Hepatocyte (in vitro differentiated cells): ENCODE results near the gene GALNT8. TPM values are rescaled to one million over a fixed set of nuclear protein-coding genes. Genes with fewer than 3 reads are reported as not detected.
"Not testable (repeated sequence)": the region's sequence is repeated elsewhere in the genome, so short reads cannot be mapped to it uniquely, and the experiment has no call there.

Source experiments
- DNase-seq: peaks from one replicate; pipeline ENCODE4 v3.0.0-alpha.2; 2016; ENCODE audit warnings: low spot score
- H2AFZ ChIP-seq: fragments of 200-600 bp; sonication (generic); 2 replicates; pipeline ENCODE4 v1.6.0; 2016; ENCODE audit warnings: antibody characterized with exemption, mild to moderate bottlenecking
- H3K27ac ChIP-seq: fragments of 200-600 bp; sonication (generic); 2 replicates; pipeline ENCODE4 v1.5.1; 2016; ENCODE audit warnings: mild to moderate bottlenecking
- H3K27me3 ChIP-seq: fragments of 200-600 bp; sonication (generic); 2 replicates; pipeline ENCODE4 v1.6.1; 2016
- H3K36me3 ChIP-seq: fragments of 200-600 bp; sonication (generic); replicated peaks from 2 replicates; pipeline ENCODE4 v1.5.1; 2016; ENCODE audit warnings: low read depth; ENCODE audit not compliant: insufficient read depth
- H3K4me1 ChIP-seq: fragments of 200-600 bp; sonication (generic); 2 replicates; pipeline ENCODE4 v1.5.1; 2016; ENCODE audit warnings: mild to moderate bottlenecking, moderate library complexity; ENCODE audit not compliant: insufficient read depth
- H3K4me2 ChIP-seq: fragments of 200-600 bp; sonication (generic); 2 replicates; pipeline ENCODE4 v1.6.0; 2016
- H3K4me3 ChIP-seq: fragments of 200-600 bp; sonication (generic); 2 replicates; pipeline ENCODE4 v1.5.1; 2016; ENCODE audit warnings: mild to moderate bottlenecking
- H3K79me2 ChIP-seq: fragments of 200-600 bp; sonication (generic); 2 replicates; pipeline ENCODE4 v1.6.0; 2017; ENCODE audit warnings: mild to moderate bottlenecking
- H3K9me2 ChIP-seq: fragments of 200-600 bp; sonication (generic); replicated peaks from 2 replicates; pipeline ENCODE4 v1.6.0; 2017; ENCODE audit warnings: mild to moderate bottlenecking; ENCODE audit not compliant: insufficient read depth
- H3K9me3 ChIP-seq: fragments of 200-600 bp; sonication (generic); 2 replicates; pipeline ENCODE4 v1.5.1; 2016; ENCODE audit warnings: low read depth, mild to moderate bottlenecking
- H4K20me1 ChIP-seq: fragments of 200-600 bp; sonication (generic); 2 replicates; pipeline ENCODE4 v1.6.0; 2016; ENCODE audit warnings: mild to moderate bottlenecking; ENCODE audit not compliant: insufficient read depth, poor library complexity, severe bottlenecking
- EZH2 ChIP-seq: fragments of 200-600 bp; sonication (generic); IDR thresholded peaks from 2 replicates; pipeline ENCODE4 v1.6.1; 2016; ENCODE audit warnings: antibody characterized with exemption, mild to moderate bottlenecking, borderline replicate concordance
- EZH2phosphoT487 ChIP-seq: fragments of 200-600 bp; sonication (generic); IDR thresholded peaks from one replicate; pipeline ENCODE4 v1.6.1; 2018; ENCODE audit warnings: antibody characterized with exemption, mild to moderate bottlenecking, low read depth, moderate library complexity; ENCODE audit not compliant: unreplicated experiment, severe bottlenecking
- WGBS: methylation state at CpG from one replicate; pipeline ENCODE4 v1.1.6; 2016; ENCODE audit warnings: low lambda C conversion rate; ENCODE audit errors: missing lambda C conversion rate; 5-methylcytosine and 5-hydroxymethylcytosine counted together
- polyA plus RNA-seq: library from polyadenylated mRNA; unstranded; fragments of >200 nt; fragmentation: Nextera tagmentation; extraction: Ambion mirVana; gene quantifications from 2 replicates; pipeline ENCODE4 v1.2.1, GENCODE V29; 2016
- total RNA-seq: library from RNA; depleted of rRNA; stranded (reverse); fragments of >200 nt; gene quantifications from 2 replicates; pipeline ENCODE4 v1.2.3, GENCODE V29; 2014
- TF ChIP-seq, protein P1 (sequence below): fragments of 200-600 bp; sonication (generic); IDR thresholded peaks from 2 replicates; pipeline ENCODE4 v1.5.1; 2016; ENCODE audit warnings: antibody characterized with exemption, mild to moderate bottlenecking; ENCODE audit not compliant: poor library complexity

Gene GALNT8
- total and polyA plus RNA-seq, 2 experiments from 2014 or later, result 1.0 to 2.5 TPM

DNA sequence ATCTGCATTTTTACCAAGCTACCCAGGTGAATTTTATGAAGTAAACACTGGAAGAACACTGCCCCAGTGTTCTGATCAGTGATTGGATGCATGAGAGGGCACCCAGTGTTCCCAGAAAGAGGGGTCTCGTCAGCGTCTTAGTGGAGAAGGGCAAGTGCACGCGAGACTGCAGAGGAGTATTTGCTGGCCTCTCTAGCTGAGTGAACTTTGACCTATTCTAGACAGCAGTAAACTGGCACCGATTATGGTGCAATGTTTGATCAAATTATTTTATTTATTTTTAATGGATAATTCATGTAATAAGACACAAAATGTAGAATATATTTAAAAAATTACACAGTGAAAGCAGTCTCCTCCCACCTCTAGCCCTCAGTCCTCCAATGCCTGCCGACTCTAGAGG lies 5.3 kb upstream of the GALNT8 start:
- Histone ChIP-seq H3K4me2 (no peak overlapping the region), H4K20me1 (no peaks in the 10 kb centered on the region), H3K9me2 (no peaks in the 10 kb centered on the region), H3K36me3 (no peaks in the 10 kb centered on the region), H3K9me3 (no peaks in the 10 kb centered on the region), H3K79me2 (no peaks in the 10 kb centered on the region), H3K4me1 (peaks cover 8% of the 10 kb centered on the region), H3K27ac (no peak overlapping the region), H2AFZ (no peak overlapping the region), H3K27me3 (peaks cover 16% of the 10 kb centered on the region), H3K4me3 (no peak overlapping the region)
- TF ChIP-seq, protein P1, sequence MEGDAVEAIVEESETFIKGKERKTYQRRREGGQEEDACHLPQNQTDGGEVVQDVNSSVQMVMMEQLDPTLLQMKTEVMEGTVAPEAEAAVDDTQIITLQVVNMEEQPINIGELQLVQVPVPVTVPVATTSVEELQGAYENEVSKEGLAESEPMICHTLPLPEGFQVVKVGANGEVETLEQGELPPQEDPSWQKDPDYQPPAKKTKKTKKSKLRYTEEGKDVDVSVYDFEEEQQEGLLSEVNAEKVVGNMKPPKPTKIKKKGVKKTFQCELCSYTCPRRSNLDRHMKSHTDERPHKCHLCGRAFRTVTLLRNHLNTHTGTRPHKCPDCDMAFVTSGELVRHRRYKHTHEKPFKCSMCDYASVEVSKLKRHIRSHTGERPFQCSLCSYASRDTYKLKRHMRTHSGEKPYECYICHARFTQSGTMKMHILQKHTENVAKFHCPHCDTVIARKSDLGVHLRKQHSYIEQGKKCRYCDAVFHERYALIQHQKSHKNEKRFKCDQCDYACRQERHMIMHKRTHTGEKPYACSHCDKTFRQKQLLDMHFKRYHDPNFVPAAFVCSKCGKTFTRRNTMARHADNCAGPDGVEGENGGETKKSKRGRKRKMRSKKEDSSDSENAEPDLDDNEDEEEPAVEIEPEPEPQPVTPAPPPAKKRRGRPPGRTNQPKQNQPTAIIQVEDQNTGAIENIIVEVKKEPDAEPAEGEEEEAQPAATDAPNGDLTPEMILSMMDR, result no peak
- TF ChIP-seq EZH2 (no peak), EZH2phosphoT487 (no peak)
- WGBS, result 68% methylated on average over 6 of the region's 6 CpGs
- DNase-seq, result no peak

DNA sequence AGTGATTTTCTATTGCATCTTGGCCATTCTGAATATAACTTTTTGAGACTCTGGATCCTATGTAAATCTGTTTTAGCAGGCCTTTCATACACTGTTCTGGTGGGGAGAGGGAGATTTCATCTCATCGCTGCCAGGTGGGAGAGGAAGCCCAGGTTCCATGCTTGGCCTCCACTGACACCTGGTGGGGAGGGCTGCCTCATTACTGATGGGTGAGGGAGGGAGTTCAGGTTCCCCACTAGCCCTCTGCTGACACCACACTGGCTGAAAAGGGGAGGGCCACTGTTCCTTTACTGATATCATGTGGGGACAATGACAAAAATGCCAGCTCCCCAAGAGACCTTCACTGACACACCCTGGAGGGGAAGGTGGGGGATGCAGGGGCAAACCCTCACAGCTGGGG lies 2.4 kb upstream of the GALNT8 start:
- TF ChIP-seq, protein P1, result no peak
- TF ChIP-seq EZH2phosphoT487 (no peak), EZH2 (no peak)
- H3K4me3 ChIP-seq, result no peak overlapping the region
- no peaks in the 10 kb centered on the region for H3K9me2 ChIP-seq
- DNase-seq, result no peak
- H4K20me1 ChIP-seq, result no peaks in the 10 kb centered on the region
- no peaks in the 10 kb centered on the region for H3K79me2 ChIP-seq
- no peak overlapping the region for H2AFZ ChIP-seq
- WGBS, result 91% methylated on average over 1 of the region's 1 CpG
- H3K27me3 ChIP-seq, result peaks cover 22% of the 10 kb centered on the region
- no peak overlapping the region for H3K4me2 ChIP-seq
- no peak overlapping the region for H3K27ac ChIP-seq
- H3K9me3 ChIP-seq, result no peaks in the 10 kb centered on the region
- no peaks in the 10 kb centered on the region for H3K36me3 ChIP-seq
- H3K4me1 ChIP-seq, result peaks cover 13% of the 10 kb centered on the region

DNA sequence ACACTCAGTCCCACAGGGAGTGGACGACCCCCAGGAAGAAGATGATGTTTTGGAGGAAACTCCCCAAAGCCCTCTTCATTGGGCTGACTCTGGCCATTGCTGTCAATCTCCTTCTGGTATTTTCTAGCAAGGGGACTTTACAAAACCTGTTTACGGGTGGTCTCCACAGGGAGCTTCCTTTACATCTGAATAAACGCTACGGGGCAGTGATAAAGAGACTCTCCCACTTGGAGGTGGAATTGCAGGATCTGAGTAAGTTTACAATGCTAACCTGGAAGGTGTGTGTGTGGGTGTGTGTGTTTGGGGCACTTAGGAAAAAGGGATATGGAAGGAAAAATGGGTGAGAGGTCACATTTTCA lies 416 bp downstream of the GALNT8 start:
- 18% methylated on average over 4 of the region's 4 CpGs for WGBS
- Histone ChIP-seq H3K79me2 (no peaks in the 10 kb centered on the region), H3K4me1 (peaks cover 13% of the 10 kb centered on the region), H3K4me3 (no peak overlapping the region), H4K20me1 (no peaks in the 10 kb centered on the region), H3K4me2 (peak overlapping the region; percentile 64), H3K27ac (peak overlapping the region; percentile 97), H3K36me3 (no peaks in the 10 kb centered on the region), H3K9me3 (no peaks in the 10 kb centered on the region), H3K27me3 (peaks cover 22% of the 10 kb centered on the region), H2AFZ (no peak overlapping the region), H3K9me2 (no peaks in the 10 kb centered on the region)
- peak; percentile 13 for DNase-seq
- TF ChIP-seq EZH2 (no peak), EZH2phosphoT487 (no peak)
- TF ChIP-seq, protein P1, result no peak

DNA sequence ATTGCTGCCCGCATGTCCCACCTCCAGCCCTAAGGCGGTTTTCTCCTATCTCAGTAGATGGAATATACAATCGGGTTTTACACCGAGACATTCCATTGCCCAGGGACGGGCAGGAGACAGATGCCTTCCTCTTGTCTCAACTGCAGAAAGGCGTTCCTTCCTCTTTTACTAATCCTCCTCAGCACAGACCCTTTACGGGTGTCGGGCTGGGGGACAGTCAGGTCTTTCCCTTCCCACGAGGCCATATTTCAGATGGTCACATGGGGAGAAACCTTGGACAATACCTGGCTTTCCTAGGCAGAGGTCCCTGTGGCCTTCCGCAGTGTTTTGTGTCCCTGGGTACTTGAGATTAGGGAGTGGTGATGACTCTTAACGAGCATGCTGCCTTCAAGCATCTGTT lies 1.4 kb downstream of the GALNT8 start:
- DNase-seq, H4K20me1 ChIP-seq, H2AFZ ChIP-seq, H3K9me2 ChIP-seq, H3K9me3 ChIP-seq, H3K4me2 ChIP-seq, H3K79me2 ChIP-seq, H3K4me3 ChIP-seq, H3K36me3 ChIP-seq: not testable (repeated sequence)
- WGBS, result 32% methylated on average over 11 of the region's 11 CpGs
- Histone ChIP-seq H3K27me3 (peaks cover 22% of the 10 kb centered on the region), H3K4me1 (peaks cover 13% of the 10 kb centered on the region), H3K27ac (peak overlapping the region; percentile 34)
